Measurements from ENCODE around the gene SDCCAG8.

- TF ChIP-seq CTCF (conservative IDR thresholded peaks at IDR 0.05; ENCODE audit: low read depth, low read length) = no peak
- TF ChIP-seq EZH2 (IDR thresholded peaks at IDR 0.05; ENCODE audit: low read length, unreplicated experiment) = no peak
- no peak for TF ChIP-seq EZH2phosphoT487 (IDR thresholded peaks at IDR 0.05; ENCODE audit: borderline replicate concordance, low read length)
Measured at GRCh38 chr1:243428617-243429342, 172.9 kb downstream of the SDCCAG8 start.
